Stomach (tissue), 9 donors: ENCODE data around the gene RELB. TPM values are rescaled to one million over a fixed set of nuclear protein-coding genes. Genes with fewer than 3 reads are reported as not detected.
A peak's percentile ranks its signal among the peaks of the same experiment; 100 is the strongest.

Source experiments
- DNase-seq, 2 donors: peaks; one replicate each; pipeline versions ENCODE4 v3.0.0 to v3.0.0-alpha.2; 2013 to 2019
- H3K27ac ChIP-seq, 5 donors: fragments of 200-600 bp in 4 of 5; sonication (generic) in 4 of 5; one replicate each; pipeline ENCODE4 v1.5.1; 2013 to 2019; ENCODE audit warnings: mild to moderate bottlenecking in 1 of 5, moderate library complexity in 1 of 5
- H3K27me3 ChIP-seq, 3 donors: fragments of 200-600 bp; sonication (generic); one replicate each; pipeline ENCODE4 v1.5.1; 2017 to 2019; ENCODE audit warnings: mixed run types in 1 of 3
- H3K36me3 ChIP-seq, 4 donors: fragments of 200-600 bp; sonication (generic); 1 replicate in 3 of 4; 2 replicates in 1 of 4; pipeline ENCODE4 v1.5.1; 2016 to 2019
- H3K4me1 ChIP-seq, 4 donors: fragments of 200-600 bp; sonication (generic); one replicate each; pipeline ENCODE4 v1.5.1; 2016 to 2019
- H3K4me3 ChIP-seq, 4 donors: fragments of 200-600 bp; sonication (generic) in 3 of 4; one replicate each; pipeline ENCODE4 v1.5.1; 2016 to 2019; ENCODE audit warnings: mild to moderate bottlenecking in 1 of 4
- H3K9me3 ChIP-seq, 4 donors: fragments of 200-600 bp; sonication (generic); one replicate each; pipeline ENCODE4 v1.5.1; 2016 to 2019
- EP300 ChIP-seq: sonication (generic); formaldehyde crosslinking; IDR thresholded peaks from one replicate; pipeline ENCODE4 v1.6.1; 2017; ENCODE audit warnings: antibody characterized with exemption
- POLR2A ChIP-seq, 4 donors: fragments of 450-650 bp; IDR thresholded peaks; one replicate each; pipeline ENCODE4 v1.6.1; 2016; ENCODE audit warnings: antibody characterized with exemption in 4 of 4, control low read depth in 2 of 4, mild to moderate bottlenecking in 1 of 4, moderate library complexity in 1 of 4
- POLR2AphosphoS5 ChIP-seq, 3 donors: sonication (generic); formaldehyde crosslinking; IDR thresholded peaks; one replicate each; pipeline ENCODE4 v1.6.1; 2016; ENCODE audit warnings: antibody characterized with exemption in 3 of 3
- WGBS, 5 donors: extraction: QIAGEN DNeasy Blood & Tissue Kit in 3 of 5; methylation state at CpG; one replicate each; pipeline versions ENCODE4 v1.1.5 to v1.1.7; 2013 to 2018; 5-methylcytosine and 5-hydroxymethylcytosine counted together
- intact Hi-C: fragments of 100-400 bp; cut with DNase I; formaldehyde crosslinking; loops from one replicate; pipeline ENCODE4 v1.15.1; 2023; ENCODE audit warnings: low total_unique reads
- polyA plus RNA-seq, 3 donors: library from polyadenylated mRNA; stranded (reverse); fragments of 200-250 nt; gene quantifications; one replicate each; pipeline ENCODE4 v1.2.3, GENCODE V29; 2013
- total RNA-seq, 5 donors: library from RNA; depleted of rRNA; stranded (reverse); fragments of >200 nt; gene quantifications; one replicate each; pipeline versions ENCODE4 v1.1.0 to v1.2.3, GENCODE V29; 2014 to 2016
- TF ChIP-seq, protein P1 (sequence below), 7 experiments: fragments of 450-650 bp in 4 of 7; fragments of 200-600 bp in 3 of 7; sonication (generic) in 3 of 7; IDR thresholded peaks; one replicate each; pipeline ENCODE4 v1.5.1; 2016 to 2019; ENCODE audit warnings: antibody characterized with exemption in 7 of 7, control low read depth in 2 of 7, mild to moderate bottlenecking in 1 of 7
- donor health status: healthy with polysubstance abuse.
- donor health status: Bipolar disorder and iron deficiency.
- donor health status: healthy.

RELB gene
- total and polyA plus RNA-seq, 8 donors = 3.2 to 33.5 (median 14.9) TPM; not detected in 1

- intact Hi-C loops = no loop called here
- peak in 1 of 2 donors; percentile 78 for DNase-seq
- no peak for TF ChIP-seq POLR2A (IDR thresholded peaks at IDR 0.05)
- TF ChIP-seq POLR2AphosphoS5 (IDR thresholded peaks at IDR 0.05) = no peak
- no peak for TF ChIP-seq EP300
- TF ChIP-seq, protein P1, sequence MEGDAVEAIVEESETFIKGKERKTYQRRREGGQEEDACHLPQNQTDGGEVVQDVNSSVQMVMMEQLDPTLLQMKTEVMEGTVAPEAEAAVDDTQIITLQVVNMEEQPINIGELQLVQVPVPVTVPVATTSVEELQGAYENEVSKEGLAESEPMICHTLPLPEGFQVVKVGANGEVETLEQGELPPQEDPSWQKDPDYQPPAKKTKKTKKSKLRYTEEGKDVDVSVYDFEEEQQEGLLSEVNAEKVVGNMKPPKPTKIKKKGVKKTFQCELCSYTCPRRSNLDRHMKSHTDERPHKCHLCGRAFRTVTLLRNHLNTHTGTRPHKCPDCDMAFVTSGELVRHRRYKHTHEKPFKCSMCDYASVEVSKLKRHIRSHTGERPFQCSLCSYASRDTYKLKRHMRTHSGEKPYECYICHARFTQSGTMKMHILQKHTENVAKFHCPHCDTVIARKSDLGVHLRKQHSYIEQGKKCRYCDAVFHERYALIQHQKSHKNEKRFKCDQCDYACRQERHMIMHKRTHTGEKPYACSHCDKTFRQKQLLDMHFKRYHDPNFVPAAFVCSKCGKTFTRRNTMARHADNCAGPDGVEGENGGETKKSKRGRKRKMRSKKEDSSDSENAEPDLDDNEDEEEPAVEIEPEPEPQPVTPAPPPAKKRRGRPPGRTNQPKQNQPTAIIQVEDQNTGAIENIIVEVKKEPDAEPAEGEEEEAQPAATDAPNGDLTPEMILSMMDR (IDR thresholded peaks at IDR 0.05) = no peak
- Histone ChIP-seq H3K9me3 (no peaks in the 10 kb centered on the region), H3K36me3 (peaks cover 44 to 56% (median 53%) of the 10 kb centered on the region in 4 donors), H3K27me3 (no peaks in the 10 kb centered on the region), H3K4me3 (no peak overlapping the region), H3K4me1 (peaks cover 17 to 86% (median 60%) of the 10 kb centered on the region in 4 donors), H3K27ac (peak overlapping the region; percentile 55 to 66 (median 57))
- WGBS, 5 donors = 64 to 79% (median 71%) methylated on average over 21 to 34 of the region's 34 CpGs
Measured at GRCh38 chr19:45071969-45072790, 70.9 kb downstream of the RELB start.

DNA sequence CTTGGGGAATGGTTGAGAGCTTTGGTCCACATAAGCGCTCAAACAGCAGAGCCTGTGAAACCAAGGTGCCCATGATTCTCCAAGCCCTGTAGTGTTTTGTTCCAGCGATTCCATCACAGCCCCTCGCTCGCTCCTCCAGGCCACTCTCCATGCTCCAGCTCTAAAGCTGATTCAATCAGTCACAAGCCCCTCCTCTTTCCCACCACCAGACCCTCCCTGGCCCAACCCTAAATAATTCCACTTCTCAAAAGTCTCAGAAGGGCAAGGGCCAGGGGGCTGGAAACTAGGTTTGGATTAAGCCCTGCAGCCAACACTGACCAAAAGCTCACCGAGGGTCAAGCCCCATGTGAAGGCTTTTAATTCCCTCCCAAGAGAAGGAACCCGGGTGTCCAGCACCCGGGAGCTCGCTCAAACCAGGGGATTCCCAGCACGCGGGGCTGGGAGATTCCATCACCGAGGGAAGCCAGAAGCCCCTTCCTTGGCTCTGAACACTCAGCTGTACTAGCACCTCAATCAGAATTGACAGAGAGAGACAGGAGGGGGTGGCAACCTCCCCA lies 73.6 kb downstream of the RELB start:
- intact Hi-C loops = no loop called here
- DNase-seq = no peak
- WGBS, 5 donors = 41 to 80% (median 46%) methylated on average over 4 to 11 of the region's 11 CpGs

GRCh38 chr19:45075301-45076028 lies 74.2 kb downstream of the RELB start:
- Histone ChIP-seq H3K36me3 (peaks cover 15 to 23% (median 20%) of the 10 kb centered on the region in 4 donors), H3K4me1 (peaks cover 28 to 96% (median 72%) of the 10 kb centered on the region in 4 donors), H3K4me3 (peak overlapping the region; percentile 52 to 81 (median 60)), H3K27ac (peak overlapping the region; percentile 88 to 91 (median 88)), H3K27me3 (no peaks in the 10 kb centered on the region), H3K9me3 (no peaks in the 10 kb centered on the region)
- TF ChIP-seq, protein P1 (IDR thresholded peaks at IDR 0.05) = no peak
- peak in 1 of 4 donors; percentile 59 for TF ChIP-seq POLR2A (IDR thresholded peaks at IDR 0.05)
- TF ChIP-seq POLR2AphosphoS5 (IDR thresholded peaks at IDR 0.05) = peak in 2 of 3 donors; percentile 69 to 85
- no peak for TF ChIP-seq EP300
- peak; percentile 88 to 93 for DNase-seq
- 3 to 17% (median 4%) methylated on average over 9 to 26 of the region's 26 CpGs for WGBS, 5 donors
- intact Hi-C loops = no loop called here

More for the DNA sequence above, 73.6 kb downstream of the RELB start:
- Histone ChIP-seq H3K9me3 (no peaks in the 10 kb centered on the region), H3K36me3 (peaks cover 22 to 29% (median 27%) of the 10 kb centered on the region in 4 donors), H3K4me3 (peak overlapping the region; percentile 52 to 81 (median 60)), H3K4me1 (peaks cover 22 to 96% (median 65%) of the 10 kb centered on the region in 4 donors), H3K27me3 (no peaks in the 10 kb centered on the region), H3K27ac (peak overlapping the region; percentile 71 to 91 (median 88))
- TF ChIP-seq POLR2AphosphoS5 (IDR thresholded peaks at IDR 0.05) (no peak), EP300 (no peak), POLR2A (IDR thresholded peaks at IDR 0.05) (no peak)
- TF ChIP-seq, protein P1 (IDR thresholded peaks at IDR 0.05) = no peak
